ENCODE measurements around the gene KMT2B.

DNA sequence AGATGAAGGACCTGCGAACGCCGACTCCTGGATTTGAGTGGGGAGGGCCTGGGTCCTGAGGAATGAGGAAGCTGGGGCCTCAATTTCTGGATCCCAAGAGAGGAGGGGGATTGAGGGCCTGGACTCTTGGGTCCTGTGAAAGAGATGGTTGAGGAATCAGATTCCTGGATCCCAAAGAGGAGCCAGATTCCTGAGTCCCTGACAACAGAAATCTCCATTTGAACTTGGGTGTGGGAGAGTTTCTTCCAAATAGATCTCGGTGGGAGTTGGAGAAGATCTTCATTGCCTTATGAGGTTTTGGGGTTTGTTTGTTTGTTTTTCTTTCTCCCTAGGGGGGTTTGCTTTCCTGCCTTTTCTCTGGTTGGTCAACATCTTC, 28.3 kb downstream of the KMT2B start:
- TF ChIP-seq YY1 (IDR thresholded peaks at IDR 0.05; ENCODE audit: low read depth, low read length) (no peak), EP300 (IDR thresholded peaks at IDR 0.05; ENCODE audit: borderline replicate concordance in 1 of 2, low read depth in 2 of 2, low read length in 2 of 2) (no peak)
- TF ChIP-seq, protein P1, sequence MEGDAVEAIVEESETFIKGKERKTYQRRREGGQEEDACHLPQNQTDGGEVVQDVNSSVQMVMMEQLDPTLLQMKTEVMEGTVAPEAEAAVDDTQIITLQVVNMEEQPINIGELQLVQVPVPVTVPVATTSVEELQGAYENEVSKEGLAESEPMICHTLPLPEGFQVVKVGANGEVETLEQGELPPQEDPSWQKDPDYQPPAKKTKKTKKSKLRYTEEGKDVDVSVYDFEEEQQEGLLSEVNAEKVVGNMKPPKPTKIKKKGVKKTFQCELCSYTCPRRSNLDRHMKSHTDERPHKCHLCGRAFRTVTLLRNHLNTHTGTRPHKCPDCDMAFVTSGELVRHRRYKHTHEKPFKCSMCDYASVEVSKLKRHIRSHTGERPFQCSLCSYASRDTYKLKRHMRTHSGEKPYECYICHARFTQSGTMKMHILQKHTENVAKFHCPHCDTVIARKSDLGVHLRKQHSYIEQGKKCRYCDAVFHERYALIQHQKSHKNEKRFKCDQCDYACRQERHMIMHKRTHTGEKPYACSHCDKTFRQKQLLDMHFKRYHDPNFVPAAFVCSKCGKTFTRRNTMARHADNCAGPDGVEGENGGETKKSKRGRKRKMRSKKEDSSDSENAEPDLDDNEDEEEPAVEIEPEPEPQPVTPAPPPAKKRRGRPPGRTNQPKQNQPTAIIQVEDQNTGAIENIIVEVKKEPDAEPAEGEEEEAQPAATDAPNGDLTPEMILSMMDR (IDR thresholded peaks at IDR 0.05; ENCODE audit: control extremely low read depth in 1 of 3, insufficient read depth in 1 of 3, low read depth in 1 of 3, low read length in 3 of 3): no peak
- TF ChIP-seq, protein P2, sequence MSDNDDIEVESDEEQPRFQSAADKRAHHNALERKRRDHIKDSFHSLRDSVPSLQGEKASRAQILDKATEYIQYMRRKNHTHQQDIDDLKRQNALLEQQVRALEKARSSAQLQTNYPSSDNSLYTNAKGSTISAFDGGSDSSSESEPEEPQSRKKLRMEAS (IDR thresholded peaks at IDR 0.05): no peak

Data from H1 (cell line).